AG09319 (cell line): ENCODE results near the gene CMTM5.
"Not testable (repeated sequence)": the region's sequence is repeated elsewhere in the genome, so short reads cannot be mapped to it uniquely, and the experiment has no call there.

Experiments used
- DNase-seq: peaks from one replicate; pipeline ENCODE4 v3.0.0-alpha.2; 2010; ENCODE audit warnings: low read depth; ENCODE audit errors: extremely low read depth
- TF ChIP-seq, protein P1 (sequence below): IDR thresholded peaks from 2 replicates; pipeline ENCODE4 v1.5.1; 2011; ENCODE audit warnings: low read depth, mild to moderate bottlenecking, inconsistent platforms, low read length, moderate library complexity

CMTM5 gene

DNA sequence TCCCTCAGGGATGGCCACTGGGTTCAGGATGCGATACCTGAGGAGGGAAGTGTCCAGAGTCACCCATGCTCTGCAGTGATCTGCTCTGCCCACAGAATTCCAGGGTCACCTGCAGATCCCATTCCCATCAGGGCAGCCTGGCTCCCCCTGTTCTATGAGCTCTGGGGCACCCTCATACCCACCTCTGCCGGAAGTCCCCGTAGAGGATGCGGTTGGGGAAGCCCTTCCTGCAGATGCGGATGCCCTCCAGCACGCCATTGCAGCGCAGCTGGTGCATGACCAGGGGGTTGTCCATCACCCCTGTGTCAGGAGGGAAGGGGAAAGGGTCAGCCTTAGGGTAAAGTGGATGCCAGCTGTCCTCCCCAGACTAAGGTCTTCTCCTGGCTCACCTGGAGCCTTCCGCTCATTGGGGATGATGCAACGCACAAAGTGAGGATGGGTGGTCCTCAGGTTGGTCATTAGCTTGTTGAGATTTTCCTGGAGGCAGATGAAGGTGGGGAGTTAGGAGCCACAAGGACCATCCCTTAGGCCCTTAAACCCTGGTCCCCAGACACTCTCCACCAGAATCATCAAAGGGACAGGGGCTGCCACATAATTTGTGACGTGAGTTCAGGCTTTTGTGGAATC is 20.0 kb downstream of the CMTM5 start:
- TF ChIP-seq, protein P1, sequence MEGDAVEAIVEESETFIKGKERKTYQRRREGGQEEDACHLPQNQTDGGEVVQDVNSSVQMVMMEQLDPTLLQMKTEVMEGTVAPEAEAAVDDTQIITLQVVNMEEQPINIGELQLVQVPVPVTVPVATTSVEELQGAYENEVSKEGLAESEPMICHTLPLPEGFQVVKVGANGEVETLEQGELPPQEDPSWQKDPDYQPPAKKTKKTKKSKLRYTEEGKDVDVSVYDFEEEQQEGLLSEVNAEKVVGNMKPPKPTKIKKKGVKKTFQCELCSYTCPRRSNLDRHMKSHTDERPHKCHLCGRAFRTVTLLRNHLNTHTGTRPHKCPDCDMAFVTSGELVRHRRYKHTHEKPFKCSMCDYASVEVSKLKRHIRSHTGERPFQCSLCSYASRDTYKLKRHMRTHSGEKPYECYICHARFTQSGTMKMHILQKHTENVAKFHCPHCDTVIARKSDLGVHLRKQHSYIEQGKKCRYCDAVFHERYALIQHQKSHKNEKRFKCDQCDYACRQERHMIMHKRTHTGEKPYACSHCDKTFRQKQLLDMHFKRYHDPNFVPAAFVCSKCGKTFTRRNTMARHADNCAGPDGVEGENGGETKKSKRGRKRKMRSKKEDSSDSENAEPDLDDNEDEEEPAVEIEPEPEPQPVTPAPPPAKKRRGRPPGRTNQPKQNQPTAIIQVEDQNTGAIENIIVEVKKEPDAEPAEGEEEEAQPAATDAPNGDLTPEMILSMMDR: no peak
- no peak for DNase-seq

DNA sequence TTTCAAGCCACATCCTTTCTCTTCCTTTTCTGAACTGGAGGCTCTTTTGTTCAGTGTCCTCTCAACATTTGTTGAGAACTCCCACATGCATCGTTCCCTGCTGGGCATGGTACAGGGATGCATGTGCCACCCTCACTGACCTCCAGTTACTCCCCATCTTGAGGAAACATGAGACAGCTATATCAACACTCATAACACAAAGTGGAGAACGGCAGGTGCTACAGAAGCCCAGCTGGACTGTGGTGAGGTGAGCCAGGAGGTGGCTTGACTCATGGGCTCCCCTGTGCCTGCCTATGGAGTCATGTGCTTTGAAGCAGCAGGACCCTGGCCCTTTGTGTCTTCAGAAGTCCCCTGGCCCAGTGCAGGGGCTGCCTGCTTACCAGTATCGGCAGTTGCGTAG is 21.5 kb downstream of the CMTM5 start:
- DNase-seq: no peak
- TF ChIP-seq, protein P1: no peak

DNA sequence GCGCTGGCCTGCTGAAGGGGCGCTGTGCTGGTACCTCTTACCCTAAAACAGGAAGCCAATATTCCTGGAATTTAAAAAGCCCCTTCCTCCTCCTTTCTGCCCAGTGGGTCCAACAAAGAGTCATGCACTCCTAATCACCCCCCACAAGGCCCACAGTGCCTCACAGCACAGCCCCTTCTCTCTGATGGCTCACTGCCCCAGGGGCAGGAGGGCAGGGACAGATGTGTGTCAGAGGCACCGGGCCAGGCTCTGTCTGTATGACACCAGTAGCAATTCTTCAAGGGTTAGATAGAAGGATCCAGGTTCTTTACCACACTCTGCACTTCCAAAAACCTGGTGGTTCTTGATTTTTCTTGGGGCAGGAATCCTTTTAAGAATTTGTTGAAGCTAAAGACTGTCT is 22.3 kb downstream of the CMTM5 start:
- DNase-seq: no peak
- TF ChIP-seq, protein P1: no peak

DNA sequence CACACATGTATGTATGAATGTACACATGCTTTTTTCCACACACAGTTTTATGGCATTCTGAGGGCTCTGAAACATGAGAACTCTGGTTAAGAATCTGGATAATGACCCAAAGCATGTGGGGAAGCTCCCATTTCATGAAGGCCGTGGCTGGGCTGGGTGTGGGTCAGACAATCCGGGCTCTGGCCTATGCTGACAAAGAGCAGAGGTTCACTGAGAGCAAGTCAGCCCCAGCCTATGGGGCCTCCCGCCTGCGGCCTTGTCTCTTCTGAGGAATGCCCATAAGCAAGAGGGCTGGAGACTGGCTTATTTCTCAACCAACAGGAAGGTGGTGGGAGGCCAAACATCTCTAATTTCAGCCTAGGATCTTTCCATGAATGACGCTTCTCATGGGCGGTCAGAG is 22.7 kb downstream of the CMTM5 start:
- no peak for DNase-seq
- TF ChIP-seq, protein P1: no peak

DNA sequence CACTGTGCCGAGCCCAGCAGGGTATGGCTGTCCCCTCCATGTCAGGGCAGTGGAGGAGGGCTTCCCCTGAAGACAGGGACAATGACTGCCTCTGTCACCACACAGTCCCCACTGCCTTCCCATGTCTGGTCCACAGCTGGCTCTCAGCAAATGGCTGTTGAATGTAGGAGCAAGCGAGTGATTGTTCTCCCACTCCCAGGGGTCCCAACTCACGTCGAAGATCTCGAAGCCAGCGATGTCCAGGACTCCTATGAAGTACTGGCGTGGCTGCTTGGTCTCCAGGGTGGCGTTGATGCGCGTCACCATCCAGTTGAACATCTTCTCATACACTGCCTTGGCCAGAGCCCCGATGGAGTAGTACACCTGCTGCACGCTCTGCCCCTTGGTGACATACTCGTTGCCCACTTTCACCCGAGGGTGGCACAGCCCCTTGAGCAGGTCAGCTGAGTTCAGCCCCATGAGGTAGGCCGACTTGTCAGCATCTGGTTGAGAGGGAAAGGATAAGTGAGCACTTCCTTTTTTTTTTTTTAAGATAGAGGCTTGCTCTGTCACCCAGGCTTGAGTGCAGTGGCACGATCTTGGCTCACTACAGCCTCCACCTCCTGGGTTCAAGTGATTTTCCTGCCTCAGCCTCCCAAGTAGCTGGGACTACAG is 23.8 kb downstream of the CMTM5 start:
- DNase-seq: not testable (repeated sequence)

DNA sequence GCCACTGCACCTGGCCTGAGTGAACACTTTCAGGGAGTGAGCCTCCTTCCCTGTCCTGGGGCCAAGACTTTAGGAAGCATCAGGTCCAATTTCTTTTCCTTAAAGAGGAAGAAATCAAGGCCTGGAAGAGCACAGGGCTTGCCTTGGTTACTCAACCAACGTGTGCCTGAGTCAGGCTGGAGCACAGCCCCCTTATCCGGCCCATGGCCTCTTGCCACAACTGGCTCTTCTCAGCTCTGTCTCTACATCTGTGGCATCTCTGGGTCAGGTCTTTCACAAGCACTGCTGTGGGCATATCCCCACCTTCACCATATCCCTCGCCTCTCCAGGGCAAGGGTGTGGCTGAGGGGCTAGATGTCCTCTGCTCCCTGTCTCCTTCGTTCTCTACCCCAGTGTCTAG is 24.4 kb downstream of the CMTM5 start:
- TF ChIP-seq, protein P1: no peak
- DNase-seq: no peak

DNA sequence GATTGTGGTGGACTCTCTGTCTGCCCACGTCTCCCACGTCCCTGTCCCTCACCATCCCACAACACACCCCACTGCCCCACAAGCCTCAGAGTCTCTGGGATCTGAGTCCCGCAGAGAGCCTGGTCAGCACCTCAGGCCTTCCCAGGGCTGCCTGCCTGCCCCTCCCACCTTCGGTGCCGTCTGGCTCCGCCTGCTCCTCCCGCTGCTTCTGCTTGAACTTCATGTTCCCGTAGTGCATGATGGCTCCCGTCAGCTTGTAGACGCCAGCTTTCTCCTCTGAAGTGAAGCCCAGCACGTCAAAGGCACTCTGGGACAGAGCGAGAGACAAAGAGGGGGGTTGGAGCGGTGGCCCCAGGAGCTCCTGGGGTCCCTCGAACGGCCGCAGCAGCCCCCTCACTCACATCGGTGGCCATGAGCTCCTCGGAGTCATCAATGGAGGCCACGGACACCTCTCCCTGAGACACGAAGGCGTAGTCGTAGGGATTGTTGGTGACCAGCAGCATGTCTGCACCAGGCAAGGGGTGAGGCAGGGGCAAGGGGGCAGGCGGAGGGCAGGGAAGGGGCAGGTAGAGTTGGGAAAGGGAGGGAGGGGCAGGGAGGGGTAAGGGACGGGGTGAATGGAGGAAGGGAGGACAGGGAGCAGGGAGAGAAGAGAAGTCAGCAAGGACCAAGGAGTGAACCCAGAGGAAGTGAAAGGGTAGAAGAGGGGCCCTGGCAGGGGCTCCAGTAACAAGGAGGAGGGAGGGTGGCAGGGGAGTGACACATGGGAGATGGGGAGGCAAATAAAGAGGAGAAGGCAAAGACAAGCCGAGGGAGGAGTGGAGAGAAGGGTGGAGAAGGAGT is 25.7 kb downstream of the CMTM5 start:
- no peak for DNase-seq
- TF ChIP-seq, protein P1: no peak
